ENCODE data around the gene TRAIP. TPM values are rescaled to one million over a fixed set of nuclear protein-coding genes. Genes with fewer than 3 reads are reported as not detected.
"Not testable (repeated sequence)": the region's sequence is repeated elsewhere in the genome, so short reads cannot be mapped to it uniquely, and the experiment has no call there.

Gene TRAIP
- polyA plus RNA-seq, 3 donors: 8.4 to 9.8 (median 8.8) TPM

DNA sequence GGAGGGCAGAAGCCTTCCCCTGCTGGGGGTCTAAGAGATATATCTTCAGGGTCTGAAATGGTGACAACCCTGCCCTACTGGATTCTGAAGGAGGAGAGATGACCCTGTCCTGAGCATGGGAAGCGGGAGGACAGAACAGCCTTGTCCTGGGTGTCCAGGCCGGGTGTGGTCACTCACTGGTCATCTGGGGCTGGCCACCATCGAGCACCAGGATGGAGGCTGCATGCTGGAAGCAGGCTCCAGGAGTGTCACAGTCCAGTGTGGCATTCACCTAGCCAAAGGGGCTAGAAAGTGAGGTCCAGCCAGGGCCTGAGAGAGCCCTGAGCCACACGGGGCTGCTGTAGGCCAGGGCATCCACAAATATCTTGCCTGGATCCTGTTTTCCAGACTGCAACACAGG lies 61.9 kb downstream of the TRAIP start:
- DNase-seq (ENCODE audit: low read depth in 3 of 3, low spot score in 2 of 3): no peak

DNA sequence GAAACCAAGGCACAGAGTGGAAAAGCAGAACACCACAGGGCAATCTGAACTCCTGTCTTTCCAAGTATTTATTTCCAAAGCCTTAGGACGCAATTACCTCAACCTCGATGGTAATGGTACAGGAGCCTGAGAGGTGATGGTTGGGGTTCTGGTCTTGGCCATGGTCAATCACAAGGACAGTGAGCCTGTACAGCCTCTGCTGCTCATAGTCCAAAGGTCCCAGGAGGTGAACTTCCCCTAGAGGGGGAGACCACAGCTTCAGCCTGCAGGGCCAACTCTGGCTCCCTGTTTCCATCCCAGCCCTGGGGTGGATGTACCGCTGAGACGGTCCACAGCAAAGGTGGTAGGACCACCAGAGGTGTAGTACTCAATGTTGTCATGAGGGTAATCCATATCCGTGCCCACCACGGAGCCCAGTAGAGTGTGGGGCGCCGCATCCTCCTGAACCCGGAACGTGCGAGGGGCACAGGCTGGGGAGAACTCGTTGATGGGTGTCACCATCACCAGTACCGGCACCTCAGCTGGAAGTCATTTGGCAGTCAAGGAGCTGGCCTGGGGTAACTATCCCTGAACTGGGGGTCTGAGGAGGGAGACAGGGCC lies 62.8 kb downstream of the TRAIP start:
- no peak for DNase-seq (ENCODE audit: low read depth in 3 of 3, low spot score in 2 of 3)

DNA sequence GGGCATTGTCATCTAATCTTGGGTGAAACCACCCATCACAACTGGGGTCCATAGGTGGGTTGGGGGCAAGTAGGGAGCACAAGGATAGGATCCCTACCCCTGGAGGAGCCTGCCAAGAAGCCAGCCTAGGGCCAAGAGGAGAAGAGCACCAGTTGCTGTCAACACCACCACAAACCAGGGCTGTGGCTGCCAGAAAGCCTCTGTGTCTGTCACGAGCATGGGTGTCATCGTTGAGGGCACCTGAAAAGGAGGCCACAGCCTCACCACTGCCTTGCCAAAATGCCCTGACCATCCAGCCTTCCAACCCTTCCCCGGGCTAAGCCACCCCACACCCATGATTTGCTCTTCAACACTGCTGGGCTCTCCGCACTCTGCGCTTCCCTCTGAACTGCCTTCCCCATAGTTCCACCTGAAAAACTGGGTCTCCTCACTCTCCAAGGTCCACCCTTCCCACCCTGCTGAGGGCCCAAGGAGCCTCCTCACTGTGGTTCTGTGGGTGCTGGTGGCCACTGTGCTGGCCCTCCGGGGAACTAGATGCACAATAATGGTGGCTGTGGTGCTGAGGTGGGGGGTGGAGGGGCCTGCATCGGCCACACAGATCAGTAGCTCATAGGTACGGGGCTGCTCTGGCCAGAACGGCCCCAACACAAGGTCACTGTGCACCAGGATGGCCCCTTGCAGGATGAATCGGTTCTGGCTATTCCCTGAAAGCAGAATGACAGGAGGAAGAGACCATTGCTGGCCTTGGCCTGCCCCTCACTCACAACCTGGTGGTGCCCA lies 63.8 kb downstream of the TRAIP start:
- no peak for DNase-seq (ENCODE audit: low read depth in 3 of 3, low spot score in 2 of 3)

DNA sequence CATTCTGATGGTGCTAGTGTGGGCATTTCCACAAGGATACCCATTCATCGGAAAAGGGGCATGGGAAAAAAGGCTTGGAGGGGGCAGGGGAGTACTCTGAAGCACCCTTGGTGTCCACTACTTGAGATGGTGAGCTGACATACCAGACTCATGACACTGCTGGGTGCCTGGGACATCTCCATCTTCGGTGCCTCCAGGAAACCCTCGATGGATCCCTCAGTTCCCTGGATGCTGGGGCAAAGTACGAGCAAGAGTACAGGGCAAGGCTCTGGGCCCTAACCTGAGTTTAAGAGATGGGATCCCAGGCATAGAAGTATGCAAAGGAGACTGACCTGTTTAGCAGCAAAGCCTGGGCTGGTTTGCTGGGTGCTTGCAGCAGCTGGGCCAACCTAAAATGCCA lies 64.8 kb downstream of the TRAIP start:
- no peak for DNase-seq (ENCODE audit: low read depth in 3 of 3, low spot score in 2 of 3)

DNA sequence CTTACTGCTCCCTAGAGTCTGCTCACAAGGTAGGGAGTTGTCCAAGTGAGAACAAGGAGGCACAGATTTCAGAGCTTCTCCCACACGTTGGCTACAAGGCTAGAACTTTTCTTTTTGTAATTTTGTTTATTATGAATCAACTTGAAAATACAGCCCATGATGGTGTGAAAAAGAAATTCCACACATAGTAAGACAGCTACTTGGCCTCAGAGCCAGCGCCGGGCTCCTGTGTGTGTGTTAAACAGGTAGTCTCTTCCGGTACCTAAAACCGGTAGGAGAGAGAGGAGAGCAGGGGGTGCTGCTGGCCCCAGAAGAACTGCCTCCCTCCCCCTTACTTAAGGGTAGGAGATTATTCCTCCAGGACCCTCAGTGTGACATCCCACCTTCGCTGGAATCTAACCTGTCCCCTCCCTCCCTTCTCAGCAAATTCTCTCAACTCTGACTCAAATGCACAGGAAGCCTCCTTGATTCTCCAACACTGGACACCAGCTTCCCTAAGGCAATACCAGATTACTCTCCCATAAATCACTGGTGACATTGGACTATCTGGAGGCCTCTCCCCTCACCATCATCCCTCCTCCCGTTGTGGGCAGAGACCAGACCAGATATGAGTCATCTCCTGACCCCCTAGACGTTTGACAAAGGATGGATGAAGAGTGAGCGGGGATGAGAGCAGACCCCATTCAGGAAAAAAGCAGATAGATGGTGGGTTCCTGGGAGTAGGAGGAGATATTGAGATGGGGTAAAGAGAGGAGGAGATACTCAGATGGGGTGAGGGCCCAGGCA lies 65.5 kb downstream of the TRAIP start:
- DNase-seq (ENCODE audit: low read depth in 3 of 3, low spot score in 2 of 3): no peak

DNA sequence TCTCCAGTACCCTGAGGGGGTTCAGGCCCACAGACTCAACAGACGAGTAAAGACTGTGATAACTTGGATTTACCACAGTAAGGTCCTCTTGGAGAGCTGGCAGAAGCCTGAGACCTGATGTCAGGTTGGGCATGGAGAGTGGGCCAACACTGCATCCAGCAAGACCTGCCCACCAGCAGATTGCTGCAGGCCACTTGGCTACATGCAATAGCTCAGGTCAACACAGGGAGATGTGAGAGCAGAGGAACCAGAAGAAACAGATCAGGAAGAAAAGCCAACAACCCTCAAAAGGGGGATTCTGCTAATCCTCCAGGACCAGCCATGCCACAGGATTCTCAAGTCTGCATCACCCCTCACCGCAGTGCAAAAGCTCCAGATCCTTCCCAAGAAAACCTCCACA lies 68.3 kb downstream of the TRAIP start:
- no peak for DNase-seq (ENCODE audit: low read depth in 3 of 3, low spot score in 2 of 3)

DNA sequence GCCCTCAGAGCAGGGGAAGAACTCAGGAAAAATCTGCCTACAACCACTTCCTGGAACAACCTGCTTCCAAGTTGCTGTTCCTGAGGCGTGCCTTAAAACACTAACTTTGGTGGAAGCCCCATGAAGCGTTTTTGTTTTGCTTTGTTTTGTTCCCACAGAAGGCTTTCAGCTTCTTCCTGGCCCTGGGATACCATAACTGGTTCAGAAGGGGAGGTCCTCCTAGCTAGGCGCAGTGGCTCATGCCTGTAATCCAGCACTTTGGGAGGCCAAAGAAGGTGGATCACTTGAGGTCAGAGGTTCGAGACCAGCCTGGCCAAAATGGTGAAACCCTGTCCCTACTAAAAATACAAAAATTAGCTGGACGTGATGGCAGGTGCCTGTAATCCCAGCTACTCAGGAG lies 68.8 kb downstream of the TRAIP start:
- no peak for DNase-seq (ENCODE audit: low read depth in 3 of 3, low spot score in 2 of 3)

DNA sequence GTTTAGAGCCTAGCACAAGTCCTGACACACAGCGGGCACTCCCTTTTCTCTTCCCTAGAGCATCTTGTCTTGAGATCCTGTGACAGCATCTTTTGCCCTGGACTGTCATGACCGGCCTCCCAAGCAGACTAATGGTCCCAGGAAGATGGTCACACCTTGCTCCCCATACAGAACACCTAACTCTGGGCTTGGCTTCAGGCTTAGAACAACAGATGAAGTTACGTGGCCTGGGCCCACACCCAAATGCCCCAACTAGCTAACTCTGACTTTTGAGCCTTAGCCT lies 69.2 kb downstream of the TRAIP start:
- DNase-seq (ENCODE audit: low read depth in 3 of 3, low spot score in 2 of 3): no peak

DNA sequence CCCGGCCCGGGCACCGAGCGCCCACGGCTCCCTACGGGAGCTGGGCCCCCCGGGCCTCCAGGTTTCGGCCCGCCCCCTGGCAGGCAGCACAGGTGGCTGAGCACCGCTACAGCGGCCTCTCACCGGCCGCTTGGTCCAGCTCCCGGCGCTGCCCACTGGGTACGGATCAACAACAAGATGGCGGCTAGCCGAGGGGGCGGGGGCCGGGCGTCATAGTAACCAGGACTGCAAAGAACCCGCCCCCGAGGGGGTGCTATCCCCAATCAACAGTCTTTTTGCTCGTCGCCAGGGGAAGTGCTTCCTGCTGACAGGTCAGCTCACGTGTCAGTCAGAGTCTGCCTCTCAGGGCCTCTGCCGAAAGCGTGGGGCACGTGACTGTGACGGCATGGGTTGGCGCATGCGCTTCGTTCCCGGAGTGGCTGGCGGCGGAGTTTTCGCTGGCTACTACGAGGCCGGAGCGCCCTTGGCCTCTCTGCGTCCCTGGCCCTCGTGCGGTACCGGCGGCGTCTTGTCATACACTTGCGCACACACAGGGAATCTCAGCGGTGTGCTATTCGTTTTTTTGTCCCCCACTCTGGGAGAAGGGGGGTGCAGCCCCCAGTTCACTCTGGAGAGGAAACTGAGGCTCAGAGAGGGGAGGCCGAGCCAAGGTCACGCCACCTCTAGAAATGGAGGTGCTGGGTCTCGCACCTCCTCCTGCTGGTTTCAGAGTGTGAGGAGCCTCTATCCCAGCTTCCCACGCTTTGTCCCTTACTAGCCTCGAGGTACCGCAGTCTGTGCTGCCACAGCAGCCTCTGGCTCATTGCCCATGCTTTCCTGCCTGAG lies 69.8 kb downstream of the TRAIP start, which contains the start of gene IP6K1:
IP6K1 (minus strand) TSS at position 186 of the 825 bp plus-strand sequence. CDS start 38,502 bp downstream, outside the sequence.
- DNase-seq (ENCODE audit: low read depth in 3 of 3, low spot score in 2 of 3): peak; percentile 99 to 100 (median 100)

DNA sequence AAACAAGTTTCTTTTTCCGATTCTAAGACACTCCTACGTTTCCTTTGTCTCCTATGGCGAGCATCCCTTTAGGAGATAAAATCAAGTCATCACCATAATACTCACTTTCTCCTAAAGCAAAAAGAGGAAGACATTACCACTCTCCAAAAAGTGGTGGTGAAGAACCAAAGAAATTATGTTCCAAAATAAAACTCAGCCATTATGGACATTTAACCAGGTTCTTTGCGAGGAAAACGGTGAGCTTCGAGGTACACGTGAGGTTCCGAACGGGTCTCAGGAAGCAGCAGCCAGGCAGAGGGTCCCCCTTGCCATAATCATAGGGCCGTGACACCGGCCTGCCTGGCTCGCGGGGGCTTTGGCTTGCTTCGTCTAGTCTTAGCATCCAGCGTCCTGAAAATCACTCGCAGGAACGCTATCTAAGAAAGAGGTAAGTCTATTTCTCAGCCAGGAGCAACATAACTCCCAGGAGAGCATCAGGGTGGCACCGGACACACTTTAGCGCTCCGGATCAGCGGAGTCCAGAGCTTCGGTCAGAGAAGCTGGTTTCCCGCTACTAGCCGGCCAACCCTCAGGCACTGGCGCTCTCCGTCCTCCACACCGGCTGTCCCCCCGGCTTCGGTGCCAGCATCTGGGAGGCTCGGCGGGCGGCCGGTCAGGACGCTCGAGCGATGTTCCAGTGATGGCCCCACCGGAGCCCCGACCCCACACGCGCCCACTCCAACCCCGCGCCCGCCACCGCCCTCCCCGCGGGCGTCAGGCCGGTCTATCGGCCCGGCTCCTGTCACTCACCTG lies 70.6 kb downstream of the TRAIP start:
- no peak for DNase-seq (ENCODE audit: low read depth in 3 of 3, low spot score in 2 of 3)

DNA sequence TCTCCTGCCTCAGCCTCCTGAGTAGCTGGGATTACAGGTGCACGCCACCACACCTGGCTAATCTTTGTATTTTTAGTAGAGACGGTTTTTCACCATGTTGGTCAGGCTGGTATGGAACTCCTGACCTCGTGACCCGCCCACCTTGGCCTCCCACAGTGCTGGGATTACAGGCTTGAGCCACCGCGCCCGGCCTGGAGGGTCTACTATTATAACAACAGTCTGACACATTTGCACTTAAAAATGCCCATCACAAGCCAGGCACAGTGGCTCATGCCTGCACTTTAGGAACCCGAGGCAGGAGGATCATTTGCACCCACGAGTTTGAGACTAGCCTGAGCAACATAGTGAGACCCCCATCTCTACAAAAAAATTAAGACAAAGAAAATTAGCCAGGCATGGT lies 74.1 kb downstream of the TRAIP start:
- DNase-seq (ENCODE audit: low read depth in 3 of 3, low spot score in 2 of 3): not testable (repeated sequence)

DNA sequence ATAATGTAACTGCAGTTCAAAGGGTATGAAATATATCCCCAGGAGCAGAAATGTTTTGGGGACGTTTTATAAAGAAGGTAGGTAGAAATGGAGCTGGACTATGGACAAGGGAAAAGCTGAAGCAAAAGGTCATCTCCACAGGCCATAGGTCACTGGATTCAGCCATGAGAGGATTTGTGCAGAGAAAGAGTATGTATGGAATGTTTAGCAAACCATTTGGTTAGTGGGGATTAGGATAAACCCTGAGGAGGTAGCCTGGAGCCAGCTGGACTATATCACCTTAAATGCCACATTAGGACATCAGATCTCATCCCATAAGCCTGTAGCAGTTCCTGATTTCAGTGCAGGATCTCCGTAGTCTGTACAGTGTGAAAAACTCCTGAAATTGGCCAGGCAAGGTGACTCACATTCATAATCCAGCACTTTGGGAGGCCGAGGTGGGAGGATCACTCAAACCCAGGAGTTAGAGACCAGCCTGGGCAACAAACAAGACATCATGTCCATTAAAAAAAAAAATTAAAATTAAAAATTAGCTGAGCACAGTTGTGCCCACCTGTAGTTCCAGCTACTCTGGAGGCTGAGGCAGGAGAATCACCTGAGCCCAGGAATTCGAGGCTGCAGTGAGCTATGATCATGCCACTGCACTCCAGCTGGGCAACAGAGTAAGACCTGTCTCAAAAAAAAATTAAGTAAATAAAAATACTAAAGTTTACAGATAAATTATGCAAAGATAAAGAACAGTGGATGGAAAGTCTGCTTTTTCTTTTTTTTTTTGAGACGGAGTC lies 74.8 kb downstream of the TRAIP start:
- no peak for DNase-seq (ENCODE audit: low read depth in 3 of 3, low spot score in 2 of 3)

DNA sequence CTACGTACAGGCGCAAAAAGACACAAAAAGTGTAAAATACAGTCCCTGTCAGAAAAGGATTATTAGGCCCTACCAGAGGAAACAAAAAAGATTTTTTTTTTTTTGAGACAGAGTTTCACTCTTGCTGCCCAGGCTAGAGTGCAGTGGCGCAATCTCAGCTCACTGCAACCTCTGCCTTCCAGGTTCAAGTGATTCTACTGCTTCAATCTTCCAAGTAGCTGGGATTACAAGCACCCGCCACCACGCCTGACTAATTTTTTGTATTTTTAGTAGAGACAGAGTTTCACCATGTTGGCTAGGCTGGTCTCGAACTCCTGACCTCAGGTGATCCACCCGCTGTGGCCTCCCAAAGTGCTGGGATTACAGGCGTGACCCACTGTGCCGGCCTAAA lies 75.4 kb downstream of the TRAIP start:
- DNase-seq (ENCODE audit: low read depth in 3 of 3, low spot score in 2 of 3): not testable (repeated sequence)

DNA sequence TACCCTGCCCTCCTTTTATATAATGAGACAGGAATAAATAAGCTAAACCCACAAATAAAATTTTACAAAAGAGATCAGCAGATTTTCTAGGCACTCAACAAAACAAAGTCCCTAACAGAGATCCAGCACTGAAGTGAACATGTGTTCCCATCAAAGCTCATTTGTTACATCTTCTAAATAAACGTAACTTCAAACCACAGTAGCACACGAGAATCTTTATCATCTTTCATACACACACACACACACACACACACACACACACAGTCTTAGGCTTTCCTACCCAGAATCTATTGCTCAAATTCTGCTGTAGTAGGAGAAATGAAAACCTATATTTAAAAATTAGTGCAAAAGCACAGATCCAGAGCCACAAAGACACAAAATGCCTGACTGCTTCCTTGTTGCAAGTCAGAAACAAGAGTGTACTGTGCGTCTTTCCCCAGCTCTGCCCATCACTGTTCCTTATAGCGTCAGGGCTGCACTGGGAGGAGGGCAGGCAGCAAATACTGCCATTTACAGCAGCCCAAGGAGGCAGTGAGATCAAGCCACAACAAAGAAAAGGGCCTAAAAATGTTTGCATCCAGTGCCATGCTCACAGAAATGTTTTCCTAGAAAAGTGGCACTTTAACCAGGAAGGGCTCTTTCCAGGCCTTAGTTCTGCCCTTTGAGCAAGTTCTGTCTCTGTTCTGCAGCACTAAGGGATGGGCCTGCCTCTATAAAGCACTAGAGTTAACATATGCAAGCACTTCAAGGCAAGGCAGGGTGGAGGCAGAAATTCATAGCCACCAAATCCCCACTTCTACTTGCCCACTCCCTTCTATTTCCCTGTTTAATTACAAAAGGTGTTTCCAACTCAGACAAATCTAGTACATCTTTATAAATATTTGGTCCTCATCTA lies 76.0 kb downstream of the TRAIP start:
- no peak for DNase-seq (ENCODE audit: low read depth in 3 of 3, low spot score in 2 of 3)

DNA sequence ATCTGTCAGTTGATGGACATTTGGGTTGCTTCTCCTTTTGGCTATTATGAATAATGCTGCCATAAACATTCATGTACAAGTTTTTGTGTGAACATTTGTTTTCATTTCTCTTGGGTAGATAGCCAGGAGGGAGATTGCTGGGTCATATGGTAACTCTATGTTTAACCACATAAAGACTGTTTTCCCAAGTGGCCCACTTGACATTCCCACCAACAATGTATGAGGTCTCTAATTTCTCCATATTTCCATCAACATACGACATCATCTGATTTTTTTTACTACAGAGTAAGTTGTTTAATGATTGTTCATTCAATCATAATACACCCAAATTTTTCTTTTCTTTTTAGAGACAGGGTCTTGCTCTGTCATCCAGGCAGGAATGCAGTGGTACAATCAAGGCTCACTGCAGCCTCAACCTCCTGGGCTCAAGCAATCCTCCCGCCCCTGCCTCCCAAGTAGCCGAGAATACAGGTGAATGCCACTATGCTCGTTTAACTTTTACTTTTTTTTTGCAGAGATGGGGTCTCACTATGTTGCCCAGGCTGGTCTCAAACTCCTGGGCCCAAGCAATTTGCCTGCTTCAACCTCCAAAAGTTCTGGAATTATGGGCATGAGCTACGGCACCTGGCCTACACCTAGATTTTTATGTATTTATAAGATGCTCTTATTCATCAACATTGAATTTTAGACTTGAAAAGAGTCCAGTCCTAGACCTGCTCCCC lies 76.8 kb downstream of the TRAIP start:
- no peak for DNase-seq (ENCODE audit: low read depth in 3 of 3, low spot score in 2 of 3)
